ENCODE data around the gene CHTF8. TPM values are rescaled to one million over a fixed set of nuclear protein-coding genes. Genes with fewer than 3 reads are reported as not detected.

CHTF8 gene
- total RNA-seq, 1 experiment from 2014 or later = 119 TPM

GRCh38 chr16:69179328-69180010 is 47.1 kb upstream of the CHTF8 start:
- DNase-seq = no peak
- no peaks in the 10 kb centered on the region for H3K4me1 ChIP-seq
- ChIA-PET CTCF (interaction anchor here (0.6 kb wide), 1 partner anchor 335 kb away, joined by 3 read pairs; no protein-coding TSS in a partner anchor), POLR2A (no interaction called here)
- Mint-ChIP-seq H3K36me3 (ENCODE audit: insufficient read depth, unreplicated experiment) (peaks cover 13% of the 10 kb centered on the region), H3K9me3 (ENCODE audit: unreplicated experiment) (no peaks in the 10 kb centered on the region), H3K4me1 (ENCODE audit: low read depth, unreplicated experiment) (no peaks in the 10 kb centered on the region), H3K27ac (ENCODE audit: unreplicated experiment) (no peak overlapping the region), H3K27me3 (ENCODE audit: insufficient read depth, unreplicated experiment) (no peaks in the 10 kb centered on the region), H3K4me3 (ENCODE audit: unreplicated experiment) (no peak overlapping the region)
- intact Hi-C loops (cut with micrococcal nuclease; ENCODE audit: unreplicated experiment) = loop anchor here (10.0 kb wide), 1 partner anchor 105 kb away; no protein-coding TSS in a partner anchor
- no peaks in the 10 kb centered on the region for H3K27me3 ChIP-seq (replicated peaks; ENCODE audit: control insufficient read depth, insufficient read depth, low read length)
- no peak for TF ChIP-seq CTCF (IDR thresholded peaks at IDR 0.05; ENCODE audit: insufficient read depth in 1 of 2, low read depth in 1 of 2, low read length in 1 of 2, severe bottlenecking in 1 of 2, unreplicated experiment in 1 of 2)
- H3K36me3 ChIP-seq (ENCODE audit: control insufficient read depth, insufficient read depth, low read length) = no peaks in the 10 kb centered on the region
- H3K9me3 ChIP-seq = no peaks in the 10 kb centered on the region
- no TSS peak for BruUV-seq (replicated peaks)
- no peak overlapping the region for H3K4me3 ChIP-seq (ENCODE audit: low read depth, low read length)

GRCh38 chr16:69176033-69176800 is 43.8 kb upstream of the CHTF8 start:
- CTCF ChIA-PET = no interaction called here
- no TSS peak for BruUV-seq (replicated peaks)

More at GRCh38 chr16:69176033-69176800, 43.8 kb upstream of the CHTF8 start:
- DNase-seq = no peak
- Mint-ChIP-seq H3K27ac (ENCODE audit: unreplicated experiment) (no peak overlapping the region), H3K27me3 (ENCODE audit: insufficient read depth, unreplicated experiment) (no peaks in the 10 kb centered on the region), H3K9me3 (ENCODE audit: unreplicated experiment) (no peaks in the 10 kb centered on the region), H3K4me1 (ENCODE audit: low read depth, unreplicated experiment) (no peaks in the 10 kb centered on the region), H3K4me3 (ENCODE audit: unreplicated experiment) (no peak overlapping the region), H3K36me3 (ENCODE audit: insufficient read depth, unreplicated experiment) (peaks cover 37% of the 10 kb centered on the region)
- POLR2A ChIA-PET = interaction anchor here (0.6 kb wide), 1 partner anchor 103 kb away, joined by 6 read pairs; no protein-coding TSS in a partner anchor
- no peaks in the 10 kb centered on the region for H3K27me3 ChIP-seq (replicated peaks; ENCODE audit: control insufficient read depth, insufficient read depth, low read length)
- no peaks in the 10 kb centered on the region for H3K4me1 ChIP-seq
- H3K9me3 ChIP-seq = no peaks in the 10 kb centered on the region
- intact Hi-C loops (cut with micrococcal nuclease; ENCODE audit: unreplicated experiment) = no loop called here
- no peaks in the 10 kb centered on the region for H3K36me3 ChIP-seq (ENCODE audit: control insufficient read depth, insufficient read depth, low read length)
- no peak overlapping the region for H3K4me3 ChIP-seq (ENCODE audit: low read depth, low read length)
- TF ChIP-seq CTCF (IDR thresholded peaks at IDR 0.05; ENCODE audit: insufficient read depth in 1 of 2, low read depth in 1 of 2, low read length in 1 of 2, severe bottlenecking in 1 of 2, unreplicated experiment in 1 of 2) = no peak

All from Caco-2 (cell line).